ENCODE results near the gene ODR4.
A peak's percentile ranks its signal among the peaks of the same experiment; 100 is the strongest.
"Not testable (repeated sequence)": the region's sequence is repeated elsewhere in the genome, so short reads cannot be mapped to it uniquely, and the experiment has no call there.

ODR4 gene

GRCh38 chr1:186375152-186375928 lies at the start of gene ODR4, which contains the start of gene TPR:
TSS of gene ODR4 (plus strand) at chr1:186375838. CDS start at chr1:186379786, 3,948 bp downstream.
TSS of gene TPR (minus strand) at chr1:186375253. CDS start at chr1:186375028, 225 bp downstream.
- DNase-seq, result peak; percentile 92 to 100 (median 99)

- no peak for DNase-seq
Observed at GRCh38 chr1:186326009-186326408, 49.6 kb upstream of the ODR4 start.

GRCh38 chr1:186327331-186327730 lies 48.3 kb upstream of the ODR4 start:
- DNase-seq, result no peak

GRCh38 chr1:186330758-186331157 lies 44.9 kb upstream of the ODR4 start:
- no peak for DNase-seq

GRCh38 chr1:186337554-186337953 lies 38.1 kb upstream of the ODR4 start:
- DNase-seq, result no peak

- no peak for DNase-seq
Observed at GRCh38 chr1:186340772-186341171, 34.9 kb upstream of the ODR4 start.

GRCh38 chr1:186347837-186348691 lies 27.6 kb upstream of the ODR4 start:
- DNase-seq, result not testable (repeated sequence)

- peak in 7 of 58 donors; percentile 9 to 69 (median 23) for DNase-seq
Observed at GRCh38 chr1:186374303-186375151, 1.1 kb upstream of the ODR4 start.

GRCh38 chr1:186375929-186376319 lies 286 bp downstream of the ODR4 start:
- DNase-seq, result no peak

GRCh38 chr1:186386725-186387383 lies 11.2 kb downstream of the ODR4 start:
- DNase-seq, result no peak

GRCh38 chr1:186390925-186391324 lies 15.3 kb downstream of the ODR4 start:
- DNase-seq, result no peak

GRCh38 chr1:186391841-186392240 lies 16.2 kb downstream of the ODR4 start:
- DNase-seq, result no peak

GRCh38 chr1:186392711-186393110 lies 17.1 kb downstream of the ODR4 start:
- not testable (repeated sequence) for DNase-seq

- not testable (repeated sequence) for DNase-seq
Observed at GRCh38 chr1:186401446-186401845, 25.8 kb downstream of the ODR4 start.

GRCh38 chr1:186403632-186404031 lies 28.0 kb downstream of the ODR4 start:
- DNase-seq, result no peak

- DNase-seq, result peak in 1 of 58 donors; percentile 1
Observed at GRCh38 chr1:186404454-186405051, 28.9 kb downstream of the ODR4 start.

GRCh38 chr1:186409091-186409490 lies 33.5 kb downstream of the ODR4 start:
- DNase-seq, result no peak

- DNase-seq, result no peak
Observed at GRCh38 chr1:186413319-186413718, 37.7 kb downstream of the ODR4 start.

- no peak for DNase-seq
Observed at GRCh38 chr1:186418503-186418902, 42.9 kb downstream of the ODR4 start.

- no peak for DNase-seq
Observed at GRCh38 chr1:186420311-186420710, 44.7 kb downstream of the ODR4 start.

Measured in anterior cingulate cortex (tissue), 58 donors.